GM19239 (cell line): ENCODE measurements around the gene CBFA2T3.

Experiments
- DNase-seq: peaks from one replicate; pipeline ENCODE4 v3.0.0; 2011; ENCODE audit warnings: low spot score; ENCODE audit not compliant: insufficient read length
- FAIRE-seq: peaks from 2 replicates; lab custom pipeline; 2011; peaks lifted over from hg19 to GRCh38; lab: Jason Lieb, UNC

CBFA2T3 gene

DNA sequence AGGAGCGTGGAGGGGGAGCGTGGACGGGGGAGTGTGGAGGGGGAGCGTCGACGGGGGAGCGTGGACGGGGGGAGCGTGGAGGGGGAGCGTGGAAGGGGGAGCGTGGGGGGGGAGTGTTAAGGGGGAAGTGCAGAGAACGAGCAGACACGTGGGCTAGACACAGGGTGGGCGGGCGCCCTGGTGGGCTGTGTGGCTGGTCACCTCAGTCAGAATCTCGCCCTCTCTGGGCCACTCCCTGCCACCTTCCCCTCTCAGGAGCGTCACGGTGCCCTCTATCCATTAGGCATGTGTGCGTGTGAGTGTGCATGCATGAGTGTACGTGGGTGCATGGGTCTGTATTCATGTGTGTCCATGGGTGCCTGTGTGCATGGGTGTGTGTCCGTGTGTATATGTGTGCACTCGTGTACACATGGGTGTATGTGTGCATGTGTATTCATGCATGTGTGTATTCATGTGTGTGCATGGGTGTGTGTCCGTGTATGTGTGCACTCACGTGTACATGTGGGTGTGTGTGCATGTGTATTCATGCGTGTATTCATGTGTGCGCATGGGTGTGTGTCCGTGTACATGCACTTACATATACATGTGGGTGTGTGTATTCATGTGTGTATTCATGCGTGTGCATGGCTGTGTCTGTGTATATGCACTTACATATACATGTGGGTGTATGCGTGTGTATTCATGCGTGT lies 61.2 kb downstream of the CBFA2T3 start:
- DNase-seq (no peak), FAIRE-seq (no peak)

DNA sequence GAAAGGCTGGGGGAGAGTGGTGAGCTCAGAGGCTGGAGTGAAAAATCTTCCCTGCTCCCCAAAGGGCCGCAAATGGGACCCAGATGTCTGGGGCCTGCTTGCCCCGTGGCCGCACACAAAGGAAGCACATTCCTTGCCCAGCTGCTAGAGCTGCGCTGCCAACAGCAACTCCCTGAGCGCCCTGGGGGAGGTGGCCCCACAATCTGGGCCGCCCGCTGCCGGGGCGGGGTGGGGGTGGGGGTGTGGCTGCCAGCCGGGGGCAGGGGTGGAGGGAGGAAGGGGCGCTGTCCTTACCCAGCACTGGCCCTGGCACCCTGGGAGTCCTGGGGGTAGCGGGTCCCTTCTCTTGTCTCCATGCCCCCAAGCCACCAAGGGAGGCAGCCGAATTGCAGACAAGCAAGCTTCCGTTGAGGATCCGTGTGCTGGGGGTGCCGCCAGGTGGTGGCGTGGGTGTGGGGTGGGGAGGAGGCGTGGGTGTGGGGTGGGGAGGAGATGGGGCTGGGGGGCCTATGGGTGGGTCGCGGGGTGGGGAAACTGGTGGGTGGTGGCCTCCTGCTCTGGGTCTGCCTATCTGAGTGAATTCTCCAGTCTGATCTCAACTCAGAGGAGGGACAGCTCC lies 62.1 kb downstream of the CBFA2T3 start:
- no peak for DNase-seq
- no peak for FAIRE-seq

DNA sequence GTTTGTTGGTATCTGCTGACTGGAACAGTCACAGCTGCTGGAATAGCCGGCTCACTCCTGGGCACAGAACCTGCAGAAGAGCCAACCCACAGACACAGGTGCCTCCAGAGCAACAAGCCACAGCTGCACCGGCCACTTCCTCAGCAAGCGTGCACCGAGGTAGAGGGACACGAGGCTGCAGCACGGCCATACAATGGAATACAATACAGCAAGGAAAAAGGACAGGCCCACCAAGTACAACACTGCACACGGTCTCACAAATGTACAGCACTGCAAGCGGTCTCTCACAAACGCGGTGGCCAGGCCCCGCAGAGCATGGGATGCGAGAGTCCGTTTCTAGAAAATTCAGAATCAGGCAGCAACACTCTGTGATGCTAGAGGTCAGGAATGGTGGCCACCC lies 63.1 kb downstream of the CBFA2T3 start:
- FAIRE-seq: no peak

DNA sequence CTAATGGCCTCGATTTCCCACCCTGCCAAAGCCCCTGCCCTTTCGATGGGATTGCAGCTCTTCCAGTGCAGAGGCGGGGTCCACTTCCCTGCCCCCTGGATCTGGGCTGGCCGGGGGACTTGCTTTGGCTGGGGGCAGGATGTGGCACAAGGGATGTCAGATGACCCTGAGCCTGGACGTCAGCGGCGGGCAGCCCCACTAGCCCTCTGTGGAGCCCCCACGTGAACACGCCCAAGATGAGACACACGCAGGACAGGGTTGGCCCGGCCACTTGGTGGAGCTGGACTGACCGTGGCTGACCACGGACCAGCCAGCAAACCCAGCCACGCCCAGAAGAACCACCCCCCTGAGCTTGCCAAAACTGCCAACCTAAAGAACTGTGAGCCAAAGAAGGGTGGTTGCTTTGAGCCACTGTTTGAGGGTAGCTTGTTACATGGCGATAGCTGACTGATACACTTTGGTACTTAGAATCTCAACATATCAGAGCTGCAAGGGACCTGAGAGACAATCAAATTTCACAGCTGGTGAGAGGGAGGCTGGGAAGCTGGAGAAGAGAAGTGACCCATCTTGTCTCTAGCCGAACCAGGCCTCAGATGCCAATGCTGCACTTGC lies 63.9 kb downstream of the CBFA2T3 start:
- DNase-seq: no peak
- no peak for FAIRE-seq

More for the DNA sequence above, 63.1 kb downstream of the CBFA2T3 start:
- no peak for DNase-seq

DNA sequence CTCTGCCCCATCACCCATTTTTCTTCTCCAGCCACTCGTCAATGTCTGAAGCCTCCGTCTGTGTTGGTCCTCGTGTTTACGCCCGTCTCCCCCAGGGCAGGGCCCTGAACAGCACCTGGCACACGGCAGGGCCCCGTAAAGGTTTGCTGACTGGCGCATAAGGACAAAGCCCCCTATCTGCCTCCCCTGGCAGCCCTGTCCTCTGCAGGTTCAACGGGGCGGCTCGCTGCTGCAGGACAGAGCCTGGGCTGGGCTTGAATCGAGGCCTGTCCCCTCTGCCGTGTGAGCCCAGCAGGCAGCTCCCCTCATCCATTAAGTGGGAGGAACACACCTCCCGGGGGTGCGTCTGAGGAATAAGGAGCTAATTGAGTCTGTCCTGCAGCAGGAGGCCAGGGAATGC lies 64.5 kb downstream of the CBFA2T3 start:
- FAIRE-seq (no peak), DNase-seq (no peak)

DNA sequence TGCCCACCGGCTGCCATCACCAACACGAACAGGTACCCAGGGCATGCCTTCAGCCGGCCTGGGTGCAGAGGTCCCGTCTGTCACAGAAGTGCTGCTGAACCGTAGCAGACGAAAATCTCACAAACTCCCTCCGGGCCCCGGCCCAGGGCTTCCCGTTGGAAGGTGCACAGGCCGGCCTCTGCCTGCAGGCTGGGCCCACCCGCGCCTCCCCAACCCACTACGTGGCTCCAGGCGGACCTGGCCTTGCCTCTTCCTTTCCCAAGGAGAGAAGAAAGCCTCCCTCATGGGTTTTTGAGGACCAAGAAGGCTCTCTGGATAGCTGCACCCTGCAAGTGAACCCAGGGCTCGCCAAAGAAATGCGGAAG lies 65.1 kb downstream of the CBFA2T3 start:
- DNase-seq (no peak), FAIRE-seq (no peak)

DNA sequence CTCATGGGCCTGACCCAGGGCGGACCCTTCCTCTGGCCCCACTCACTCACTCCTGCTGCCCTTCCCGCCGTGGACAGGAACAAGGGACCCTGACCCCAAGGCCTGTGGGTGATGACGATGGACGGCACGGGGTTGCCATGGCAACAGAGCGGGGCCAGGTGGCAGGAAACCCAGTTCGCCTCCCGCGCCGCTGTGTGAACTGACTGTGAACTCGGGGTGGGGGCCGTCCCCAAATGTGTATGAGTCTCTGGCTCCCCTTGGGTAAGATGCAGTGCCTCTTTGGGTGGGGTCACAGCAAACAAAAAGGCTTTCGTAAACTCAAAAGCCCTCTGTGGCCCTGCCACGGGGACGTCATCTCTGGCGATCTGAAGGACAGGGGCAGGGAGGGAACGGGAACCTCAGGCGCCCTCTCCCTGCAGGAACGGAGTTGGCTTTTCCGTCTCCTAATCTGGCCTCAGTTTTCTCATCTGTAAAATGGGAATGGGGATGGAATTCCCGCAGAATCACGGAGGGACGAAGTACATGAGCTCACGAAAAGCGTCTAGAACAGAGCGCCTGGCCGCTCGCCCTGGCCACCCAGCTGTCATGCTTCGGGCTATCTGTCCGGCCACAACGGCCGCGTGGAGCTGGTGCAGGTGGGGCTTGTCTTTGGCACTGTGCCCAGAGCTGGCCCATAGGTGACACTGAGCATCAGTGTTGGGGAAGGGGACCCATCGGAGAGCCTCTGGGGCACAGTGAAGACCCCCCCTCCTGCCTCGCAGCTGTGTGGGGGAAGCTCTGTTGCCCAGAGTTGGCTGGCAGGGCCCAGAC lies 65.7 kb downstream of the CBFA2T3 start:
- DNase-seq: no peak
- FAIRE-seq: no peak

DNA sequence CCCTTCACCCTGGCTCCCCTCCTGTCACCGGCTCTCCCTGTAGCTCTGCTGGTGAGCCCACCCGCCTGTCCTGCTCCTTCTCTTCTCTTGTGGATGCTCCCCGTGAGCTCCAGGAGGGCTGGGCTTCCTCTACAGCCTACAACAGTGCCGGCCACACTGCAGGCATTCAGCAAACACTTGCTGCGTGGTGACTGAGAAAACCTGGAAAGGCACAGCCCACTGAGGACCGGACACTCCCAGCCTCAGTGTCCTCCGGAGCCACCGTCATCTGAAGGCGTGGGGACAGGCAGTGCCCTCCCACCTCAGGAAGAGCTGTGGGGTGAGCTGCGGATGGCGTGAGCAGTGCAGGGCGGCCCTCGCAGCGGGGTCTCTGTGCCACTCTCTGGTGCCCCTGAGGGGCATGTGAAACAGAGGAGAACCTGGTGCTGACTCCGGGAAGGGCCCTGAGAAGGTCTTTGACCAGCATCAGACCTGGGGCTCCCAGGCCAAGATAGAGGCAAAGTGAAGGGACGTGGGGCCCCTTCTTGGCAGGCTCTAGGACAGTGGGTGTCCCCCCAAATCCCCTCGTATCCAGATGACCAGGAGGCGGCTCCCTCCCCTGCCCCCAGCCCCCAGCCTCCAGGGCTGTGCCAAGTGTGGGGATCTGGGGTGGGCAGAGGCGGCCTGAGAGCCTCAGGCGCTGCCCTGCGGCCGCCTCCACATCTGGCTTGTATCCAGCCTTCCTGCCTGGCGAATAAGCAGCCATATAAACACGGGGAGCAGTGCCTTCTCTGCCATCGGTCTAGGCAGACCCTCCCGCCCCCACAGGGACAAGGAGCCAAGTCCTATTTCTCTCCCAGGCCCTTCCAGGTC lies 66.5 kb downstream of the CBFA2T3 start:
- no peak for FAIRE-seq

DNA sequence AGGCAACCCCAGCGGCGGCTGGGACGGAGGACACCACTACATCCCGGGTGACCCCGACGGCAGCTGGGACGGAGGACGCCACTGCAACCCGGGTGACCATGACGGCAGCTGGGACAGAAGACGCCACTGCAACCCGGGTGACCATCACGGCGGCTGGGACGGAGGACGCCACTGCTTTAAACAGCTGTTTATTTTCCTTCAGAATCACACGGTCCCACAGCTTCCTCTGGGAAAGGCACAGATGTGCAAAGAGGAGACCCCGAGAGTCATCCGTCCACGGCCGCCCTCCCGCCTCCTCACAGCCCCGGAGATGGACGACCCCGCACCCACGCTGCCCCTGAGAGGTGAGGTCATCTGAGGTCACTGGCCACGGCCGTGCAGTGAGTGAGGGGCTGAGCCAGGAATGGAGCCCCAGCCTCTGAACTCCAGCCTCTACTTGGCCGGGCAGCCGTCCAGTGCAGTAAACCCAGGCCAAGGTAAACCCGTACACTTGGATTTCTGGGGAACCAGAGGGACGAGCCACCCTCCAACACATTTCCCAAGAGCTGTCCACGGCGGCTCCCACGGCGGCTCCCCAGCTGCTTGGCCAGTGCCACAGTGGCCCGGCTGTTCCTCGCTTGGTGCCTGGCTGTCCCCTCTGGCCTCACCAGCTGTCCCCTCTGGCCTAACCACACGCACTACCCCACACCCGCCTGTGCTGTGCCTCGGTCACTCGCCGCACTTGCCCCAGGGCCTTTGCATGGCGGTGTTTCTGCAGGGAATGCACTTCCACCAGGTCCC lies 67.4 kb downstream of the CBFA2T3 start:
- no peak for DNase-seq
- FAIRE-seq: no peak

More for the DNA sequence above, 66.5 kb downstream of the CBFA2T3 start:
- no peak for DNase-seq

DNA sequence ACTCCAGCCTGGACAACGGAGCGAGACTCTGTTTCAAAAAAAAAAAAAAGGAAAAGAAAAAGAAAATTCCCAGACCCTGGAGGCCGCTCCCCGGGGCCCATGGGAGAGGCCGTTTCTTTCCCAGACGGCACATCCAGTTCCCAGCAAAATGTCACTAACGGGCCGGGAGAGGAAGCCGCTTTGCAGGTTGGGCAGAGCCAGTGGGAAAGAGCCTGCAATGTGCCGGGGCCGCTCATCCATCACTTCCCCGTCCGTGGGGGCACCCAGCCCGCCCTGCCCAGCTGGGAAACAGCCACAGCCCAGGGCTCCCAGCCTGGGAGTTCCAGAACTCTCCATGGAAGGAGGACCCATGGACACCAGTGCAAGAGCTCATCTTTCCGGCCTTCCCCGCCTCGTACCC lies 68.7 kb downstream of the CBFA2T3 start:
- no peak for DNase-seq
- FAIRE-seq: no peak

DNA sequence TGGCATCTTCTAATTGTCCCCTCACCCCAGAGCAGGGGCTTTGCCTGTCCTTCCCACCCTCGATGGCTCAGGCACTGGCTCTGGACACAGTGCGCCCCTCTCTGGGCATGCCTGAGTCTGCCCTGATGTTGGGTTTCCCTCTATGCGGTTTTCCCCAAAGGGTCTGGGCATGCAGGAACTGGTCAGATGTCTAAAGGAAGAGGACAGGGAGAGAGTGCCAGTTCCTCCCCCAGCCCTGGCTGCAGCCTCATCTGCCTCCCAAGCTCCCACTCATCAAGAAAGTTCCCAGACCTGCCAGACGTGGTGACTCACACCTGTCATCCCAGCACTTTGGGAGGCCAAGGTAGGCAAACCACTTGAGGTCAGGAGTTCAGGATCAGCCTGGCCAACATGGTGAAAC lies 69.2 kb downstream of the CBFA2T3 start:
- no peak for FAIRE-seq

DNA sequence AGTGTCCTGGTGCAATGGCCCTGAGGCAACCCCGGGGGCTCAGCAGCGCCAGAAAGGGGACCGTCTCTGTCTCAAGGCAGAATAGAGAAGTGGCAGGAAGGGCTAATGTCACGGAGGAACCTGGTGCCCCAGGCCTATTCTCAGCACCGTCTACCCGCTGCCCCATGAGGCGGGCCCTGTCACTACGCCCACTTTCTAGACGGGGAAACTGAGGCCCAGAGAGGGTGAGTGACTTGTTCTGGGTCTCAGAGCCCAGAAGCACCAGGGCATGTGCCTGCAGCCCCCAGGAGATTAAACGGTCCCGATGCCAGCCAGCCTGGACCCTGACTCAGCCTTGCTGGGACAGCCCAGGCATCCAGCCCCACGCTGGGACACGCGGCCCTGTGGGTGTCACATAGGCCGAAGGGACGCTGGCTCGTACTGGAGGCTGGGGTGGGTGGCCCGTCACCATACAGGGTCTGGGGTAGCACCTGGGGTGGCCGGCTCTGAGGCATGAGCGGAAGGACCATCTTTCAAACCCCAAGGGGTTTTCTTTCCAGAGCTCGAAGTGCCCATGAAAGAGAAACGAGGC lies 70.4 kb downstream of the CBFA2T3 start:
- FAIRE-seq (no peak), DNase-seq (no peak)

More for the DNA sequence above, 69.2 kb downstream of the CBFA2T3 start:
- no peak for DNase-seq

DNA sequence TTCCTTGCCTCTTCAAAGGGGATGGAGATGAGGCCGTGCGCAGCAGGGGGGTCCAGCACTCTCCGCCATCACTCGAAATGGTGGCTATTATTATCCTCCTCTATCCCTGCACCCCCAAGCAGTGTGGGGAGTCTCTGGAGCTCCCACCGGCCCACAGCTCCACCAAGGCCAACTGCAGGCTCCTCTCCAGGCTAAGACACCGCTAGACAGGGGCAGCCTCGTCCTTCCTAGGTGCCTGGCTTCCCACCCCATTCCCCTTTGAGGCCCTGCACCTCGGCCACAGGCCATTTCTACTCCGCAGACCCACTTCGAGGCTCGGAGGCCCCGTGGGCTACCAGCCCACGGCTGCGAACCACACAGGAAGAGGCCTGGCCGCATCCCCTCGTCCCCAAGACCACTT lies 71.0 kb downstream of the CBFA2T3 start:
- FAIRE-seq (no peak), DNase-seq (no peak)

DNA sequence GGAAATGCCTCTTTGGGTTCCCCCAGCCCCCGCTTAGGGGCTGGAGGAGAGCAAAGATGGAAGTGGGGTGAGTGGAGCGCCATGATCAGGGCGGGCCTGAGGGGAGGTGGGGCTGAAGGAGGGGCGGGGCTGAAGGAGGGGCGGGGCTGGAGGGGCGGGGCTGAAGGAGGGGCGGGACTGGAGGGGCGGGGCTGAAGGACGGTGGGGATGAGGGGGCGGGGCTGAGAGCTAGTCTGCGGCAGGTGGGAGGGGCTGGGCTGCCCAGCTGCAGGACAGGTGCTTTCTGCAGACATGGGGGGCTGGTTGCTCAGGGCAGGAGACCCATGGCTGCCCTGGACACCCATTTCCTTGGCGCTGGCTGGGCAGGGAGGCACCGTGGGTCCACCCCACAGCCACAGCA lies 71.4 kb downstream of the CBFA2T3 start:
- no peak for FAIRE-seq

DNA sequence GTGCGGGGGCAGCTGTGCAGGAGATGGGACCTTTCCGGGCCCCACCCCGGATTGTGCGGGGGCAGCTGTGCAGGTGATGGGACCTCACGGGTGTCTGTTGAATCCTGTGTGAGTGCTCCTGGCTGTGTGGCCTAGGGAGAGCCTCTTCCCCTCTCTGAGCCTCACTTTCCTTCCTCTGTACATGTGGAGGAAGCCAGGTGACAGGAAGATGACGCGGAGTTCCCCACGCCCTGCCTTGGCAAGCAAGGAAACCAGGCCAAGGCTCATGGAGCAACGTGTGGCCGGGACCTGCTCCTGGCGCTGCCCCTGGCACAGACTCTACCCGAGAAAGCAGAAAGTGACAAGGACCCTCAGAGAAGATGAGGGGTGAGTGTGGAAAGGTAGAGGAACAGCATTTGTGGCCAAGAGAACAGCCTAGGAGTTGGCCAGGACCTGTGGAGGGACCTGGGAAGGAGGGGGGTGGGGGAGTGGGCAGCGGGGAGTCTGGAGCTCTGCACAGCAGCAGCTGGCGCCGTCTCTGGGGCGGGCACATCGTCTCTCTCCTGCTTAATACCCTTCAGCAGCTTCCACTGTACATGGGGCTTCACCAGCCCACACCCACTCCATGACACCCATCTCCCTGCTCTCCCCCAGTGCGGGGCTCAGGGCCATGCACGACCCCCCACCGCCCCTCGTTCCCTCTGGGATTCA lies 72.2 kb downstream of the CBFA2T3 start:
- DNase-seq (no peak), FAIRE-seq (no peak)

More for the DNA sequence above, 71.4 kb downstream of the CBFA2T3 start:
- peak; percentile 68 for DNase-seq

DNA sequence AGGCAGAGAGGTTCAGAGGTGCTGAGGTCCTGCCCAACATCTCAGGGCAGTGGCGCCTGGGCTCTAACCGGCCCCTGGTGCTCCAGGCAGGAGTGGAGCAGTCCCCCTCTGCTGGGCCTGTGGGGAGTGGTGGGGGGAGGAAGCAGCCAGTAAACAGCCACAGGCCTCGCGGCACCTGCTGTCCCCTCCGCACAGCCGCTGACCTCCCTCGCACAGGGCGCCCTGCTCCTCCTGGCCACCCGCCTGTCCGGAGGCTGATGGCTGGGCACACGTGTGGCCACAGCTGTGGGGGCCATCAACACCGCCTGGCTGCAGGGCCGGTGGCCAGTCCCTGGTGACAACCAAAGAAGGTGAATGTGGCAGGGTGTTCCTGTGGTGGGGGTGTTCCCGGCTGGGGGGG lies 73.7 kb downstream of the CBFA2T3 start:
- DNase-seq (no peak), FAIRE-seq (no peak)

DNA sequence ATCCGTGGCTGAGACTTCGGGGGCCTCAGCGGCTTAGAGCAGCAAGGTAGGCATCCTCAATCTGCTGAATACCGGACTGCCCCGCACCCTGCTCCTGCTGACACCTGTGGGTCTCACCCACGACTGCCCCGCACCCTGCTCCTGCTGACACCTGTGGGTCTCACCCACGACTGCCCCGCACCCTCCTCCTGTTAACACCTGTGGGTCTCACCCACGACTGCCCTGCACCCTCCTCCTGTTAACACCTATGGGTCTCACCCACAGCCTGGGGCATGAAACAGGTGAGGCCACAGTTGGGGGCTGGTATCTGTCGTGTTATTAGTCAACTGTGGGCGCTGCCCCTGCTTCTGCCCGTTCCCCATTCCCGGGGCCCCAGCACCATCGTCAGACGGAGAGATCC lies 74.3 kb downstream of the CBFA2T3 start:
- no peak for FAIRE-seq
- no peak for DNase-seq

DNA sequence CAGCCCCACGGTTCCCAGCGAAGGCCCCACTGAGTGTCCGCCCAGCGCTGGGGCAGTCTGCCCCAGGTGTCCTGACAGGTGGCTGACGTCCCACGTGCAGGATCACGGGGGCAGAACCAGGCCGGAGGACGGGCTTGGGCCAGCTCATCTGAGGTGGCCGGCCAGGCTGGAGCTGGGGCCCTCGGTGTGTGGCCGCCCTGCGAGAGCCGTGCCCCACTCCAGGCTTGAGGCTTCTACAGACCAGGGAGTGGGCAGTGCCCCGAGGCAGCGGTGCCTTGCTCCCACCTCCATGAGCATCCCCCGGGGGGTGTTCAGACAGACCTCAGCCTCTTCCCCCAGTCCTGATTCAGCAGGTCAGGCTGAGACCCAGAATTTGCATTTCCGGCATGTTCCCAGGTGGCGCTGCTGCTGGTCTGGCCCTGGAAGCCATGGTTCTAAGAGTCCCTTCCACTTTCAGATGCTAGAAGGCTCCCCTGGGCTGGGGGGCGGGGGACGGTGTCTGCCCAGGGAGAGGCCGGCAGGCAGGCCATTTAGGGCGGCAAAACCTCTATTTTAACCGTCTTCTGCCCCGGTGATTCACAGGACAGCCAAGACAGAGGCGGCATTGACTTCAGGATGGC lies 75.2 kb downstream of the CBFA2T3 start:
- FAIRE-seq (no peak), DNase-seq (no peak)
